Measurements from ENCODE around the gene WDFY4.

Gene WDFY4

DNA sequence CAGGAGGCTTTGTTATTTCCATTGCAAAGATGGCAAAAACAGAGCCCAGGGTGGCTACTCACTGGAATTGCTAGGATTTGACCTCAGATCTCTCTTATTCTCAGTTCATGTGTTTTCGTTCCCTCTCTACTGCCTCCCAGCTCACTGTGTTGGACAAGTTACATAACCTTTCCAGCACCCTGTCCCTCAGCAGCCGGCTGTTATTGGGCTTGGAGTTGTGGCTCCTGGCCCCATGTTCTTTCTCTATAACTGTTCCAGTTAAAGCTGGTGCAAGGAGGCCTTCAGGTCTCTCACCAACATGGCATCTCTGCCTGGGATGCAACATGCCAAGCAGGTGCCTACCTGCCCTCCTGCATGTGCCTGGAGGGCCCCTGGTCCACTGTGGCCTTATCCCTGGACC, 198.2 kb downstream of the WDFY4 start:
- no peak for DNase-seq

- DNase-seq: no peak
Observed at GRCh38 chr10:48883701-48884100, 199.0 kb downstream of the WDFY4 start.

- DNase-seq: no peak
Observed at GRCh38 chr10:48884179-48885045, 199.7 kb downstream of the WDFY4 start.

- no peak for DNase-seq
Observed at GRCh38 chr10:48885376-48885775, 200.7 kb downstream of the WDFY4 start.

GRCh38 chr10:48887982-48888381, 203.3 kb downstream of the WDFY4 start:
- no peak for DNase-seq

- DNase-seq: no peak
Observed at GRCh38 chr10:48890888-48891850, 206.5 kb downstream of the WDFY4 start.

DNA sequence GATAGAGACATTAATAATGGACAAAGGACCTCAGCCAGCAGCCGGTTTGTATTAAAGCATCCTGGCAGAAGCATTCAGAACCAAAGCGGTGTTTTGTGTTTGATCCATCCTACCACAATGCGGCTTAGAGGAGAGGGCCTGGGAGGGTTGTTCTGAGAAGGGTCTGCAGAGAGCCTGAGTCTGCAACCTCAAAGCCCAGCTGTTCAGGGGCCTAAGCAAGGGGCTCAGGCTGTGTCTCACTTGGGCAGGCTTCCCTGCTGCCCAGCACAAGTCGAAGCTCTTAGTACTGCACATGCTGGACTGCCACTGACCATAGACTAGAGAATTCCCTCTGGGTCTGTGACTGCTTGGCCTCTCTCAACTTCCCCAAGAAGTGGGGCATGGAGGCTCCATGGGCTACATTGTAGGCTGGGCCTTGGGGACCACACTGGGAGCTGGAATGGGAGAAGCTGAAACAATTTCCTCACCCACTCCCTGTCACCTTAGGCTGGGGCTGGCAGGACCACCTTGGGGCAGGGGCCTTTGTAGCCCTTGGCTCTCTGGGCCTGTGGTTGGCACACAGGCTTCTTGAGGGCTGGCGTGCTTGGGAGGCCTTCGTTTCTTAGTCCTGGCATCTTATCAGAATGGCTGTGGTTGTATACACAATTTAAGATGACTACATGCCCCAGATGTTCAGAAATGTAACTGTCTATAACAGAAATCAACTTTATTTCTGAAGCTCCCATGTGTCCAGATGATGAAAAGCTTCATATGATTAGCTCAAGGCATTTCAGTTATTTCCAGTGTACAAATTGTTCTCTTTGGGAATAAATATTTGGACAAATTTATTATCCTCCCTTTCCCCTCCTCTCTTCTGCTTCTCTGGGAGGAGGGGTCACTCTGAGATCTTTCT, 210.5 kb downstream of the WDFY4 start:
- DNase-seq: no peak

DNA sequence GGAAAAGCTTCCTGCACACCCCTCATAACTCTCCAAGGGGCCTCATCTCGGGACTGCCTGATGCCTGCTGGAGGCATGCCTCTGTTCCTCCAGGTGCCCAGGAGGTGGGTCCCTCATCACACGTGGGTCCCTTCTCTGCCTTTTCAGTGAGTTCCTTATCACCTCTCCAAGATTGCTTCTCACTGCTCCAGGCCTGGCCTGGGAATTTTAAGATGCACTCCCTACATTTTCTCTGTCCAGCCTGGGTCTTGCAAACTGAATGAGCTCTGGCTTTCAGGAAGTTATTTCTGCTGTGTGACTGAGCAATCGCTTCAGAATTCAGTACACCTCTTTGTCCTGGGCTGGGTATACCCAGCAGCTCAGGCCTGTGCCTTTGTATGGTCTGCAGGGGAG, 211.1 kb downstream of the WDFY4 start:
- no peak for DNase-seq

GRCh38 chr10:48896756-48897440, 212.2 kb downstream of the WDFY4 start:
- no peak for DNase-seq

GRCh38 chr10:48897441-48897790, 212.7 kb downstream of the WDFY4 start:
- DNase-seq: no peak

DNA sequence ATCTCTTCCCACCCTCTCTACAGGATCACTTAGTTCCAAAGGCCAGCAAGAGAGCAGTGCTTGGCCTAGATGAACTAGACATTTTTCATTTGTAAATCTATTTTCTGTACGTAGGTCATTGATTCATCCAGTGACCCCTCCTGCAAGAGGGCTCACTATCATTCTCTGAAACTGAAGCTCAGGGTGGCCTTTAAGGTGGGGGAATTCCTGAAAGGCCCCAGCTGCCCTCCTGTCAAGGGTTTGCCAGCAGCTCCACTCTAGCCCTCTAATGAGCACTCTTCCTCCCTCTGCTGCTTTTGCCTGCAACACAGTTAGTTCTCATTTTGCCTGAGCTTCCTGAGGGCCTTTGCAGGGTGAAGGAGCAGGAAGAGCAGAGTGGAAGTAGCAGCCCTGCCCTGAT, 213.8 kb downstream of the WDFY4 start:
- no peak for DNase-seq

- no peak for DNase-seq
Observed at GRCh38 chr10:48899781-48900180, 215.1 kb downstream of the WDFY4 start.

- DNase-seq: peak; percentile 75
Observed at GRCh38 chr10:48900371-48900801, 215.7 kb downstream of the WDFY4 start.

- no peak for DNase-seq
Observed at GRCh38 chr10:48901319-48901718, 216.6 kb downstream of the WDFY4 start.

DNA sequence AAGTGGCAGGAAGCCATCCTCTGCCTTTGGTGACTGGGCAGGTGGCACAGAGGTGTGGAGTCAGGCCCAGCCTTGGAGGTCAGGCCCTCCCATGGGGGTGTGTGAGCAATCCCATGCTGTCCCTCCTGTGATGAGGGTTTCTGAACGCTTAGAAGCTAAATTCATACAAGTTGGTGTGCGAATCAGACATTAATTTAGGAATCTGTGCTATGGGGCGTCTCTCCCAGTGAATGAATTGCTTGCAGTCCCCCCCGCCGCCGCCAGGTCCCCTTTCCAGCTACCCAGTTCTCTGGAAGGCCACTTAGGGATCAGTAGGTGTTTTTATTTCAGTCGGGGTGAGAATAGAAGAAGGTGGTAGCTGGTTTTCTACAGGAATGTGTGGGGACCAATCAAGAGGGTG, 217.4 kb downstream of the WDFY4 start:
- DNase-seq: no peak

GRCh38 chr10:48903151-48903550, 218.5 kb downstream of the WDFY4 start:
- DNase-seq: no peak

DNA sequence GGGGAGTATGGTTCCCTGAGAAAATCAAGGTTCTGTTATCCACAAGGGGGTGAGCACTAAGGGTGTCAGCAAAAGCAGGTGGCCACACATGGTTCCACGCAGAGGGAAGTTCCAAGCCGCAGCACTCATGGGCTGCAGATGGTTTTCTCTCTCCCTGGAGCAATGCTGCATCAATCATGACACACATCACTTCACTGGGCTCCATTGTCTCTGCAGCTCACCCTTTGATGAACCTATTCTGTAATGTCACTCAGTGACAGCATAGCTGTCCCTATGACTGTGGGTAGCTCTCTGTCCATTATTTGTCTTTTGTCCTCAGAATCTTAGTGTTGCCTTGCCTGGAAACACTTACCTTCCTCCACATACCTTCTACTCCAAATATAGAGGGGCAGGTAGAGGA, 220.2 kb downstream of the WDFY4 start:
- DNase-seq: no peak

DNA sequence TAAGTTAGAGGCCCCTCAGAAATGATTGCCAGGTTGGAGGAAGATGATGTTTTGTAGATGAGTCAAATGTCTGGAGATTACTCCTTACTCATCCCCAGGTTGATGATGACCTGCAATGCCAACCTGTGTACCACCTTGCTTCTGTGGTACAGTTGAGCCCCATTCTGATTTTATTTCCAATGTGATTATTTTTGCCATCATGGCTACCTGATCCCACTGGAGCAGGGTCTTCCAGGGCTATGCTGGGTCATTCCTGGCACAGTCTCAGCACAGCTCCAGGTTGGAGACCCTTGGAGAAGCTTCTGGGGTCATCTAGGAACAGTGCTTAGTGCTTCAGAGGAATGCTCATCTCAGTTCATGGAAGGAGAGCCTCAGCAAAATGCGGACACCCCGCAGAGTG, 220.6 kb downstream of the WDFY4 start:
- no peak for DNase-seq

GRCh38 chr10:48906841-48907240, 222.2 kb downstream of the WDFY4 start:
- DNase-seq: no peak

DNA sequence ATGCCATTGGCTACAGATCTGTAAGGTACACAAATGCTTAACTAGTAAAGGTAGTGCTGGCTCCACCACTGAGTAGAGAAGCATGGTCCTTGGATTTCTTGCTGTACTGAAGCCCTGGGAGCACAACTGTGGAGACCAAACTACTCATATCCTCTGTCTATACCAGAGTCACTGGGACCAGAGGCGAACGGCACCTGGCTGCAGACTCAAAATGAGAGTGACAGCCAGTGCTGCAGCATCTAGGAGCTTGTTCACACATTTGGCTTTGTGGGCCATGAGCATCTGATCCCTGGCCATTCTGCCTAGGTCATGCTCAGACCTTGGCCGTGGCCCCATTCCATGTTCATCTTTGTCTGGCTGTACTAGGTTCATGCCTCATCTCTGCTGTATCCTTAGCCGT, 223.1 kb downstream of the WDFY4 start:
- DNase-seq: no peak

GRCh38 chr10:48910548-48910947, 225.9 kb downstream of the WDFY4 start:
- no peak for DNase-seq

DNA sequence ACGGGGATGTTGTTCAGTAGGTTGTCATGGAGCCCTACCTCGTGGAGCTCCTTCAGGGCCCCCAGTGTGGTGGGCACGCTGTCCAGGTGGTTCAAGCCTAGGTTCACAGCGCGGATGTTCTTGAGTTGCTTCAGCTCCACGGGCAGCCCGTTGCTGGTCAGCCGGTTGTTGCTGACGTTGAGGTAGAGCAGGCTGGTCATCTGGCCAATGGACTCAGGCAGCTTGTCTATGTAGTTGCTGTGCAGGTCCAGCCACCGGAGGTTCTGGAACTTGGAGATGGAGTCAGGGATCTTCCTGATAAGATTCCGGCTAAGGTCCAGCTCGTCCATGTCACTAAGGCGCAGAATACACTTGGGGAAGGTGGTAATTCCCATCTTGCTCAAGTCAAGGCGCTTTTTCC, 229.0 kb downstream of the WDFY4 start:
- no peak for DNase-seq
